Measurements from ENCODE around the gene SMYD2.

SMYD2 gene

GRCh38 chr1:214300149-214300780 lies 19.3 kb downstream of the SMYD2 start:
- no peak for DNase-seq
- intact Hi-C loops (cut with DNase I): no loop called here

GRCh38 chr1:214301526-214301925 lies 20.6 kb downstream of the SMYD2 start:
- intact Hi-C loops (cut with DNase I): no loop called here
- no peak for DNase-seq

DNA sequence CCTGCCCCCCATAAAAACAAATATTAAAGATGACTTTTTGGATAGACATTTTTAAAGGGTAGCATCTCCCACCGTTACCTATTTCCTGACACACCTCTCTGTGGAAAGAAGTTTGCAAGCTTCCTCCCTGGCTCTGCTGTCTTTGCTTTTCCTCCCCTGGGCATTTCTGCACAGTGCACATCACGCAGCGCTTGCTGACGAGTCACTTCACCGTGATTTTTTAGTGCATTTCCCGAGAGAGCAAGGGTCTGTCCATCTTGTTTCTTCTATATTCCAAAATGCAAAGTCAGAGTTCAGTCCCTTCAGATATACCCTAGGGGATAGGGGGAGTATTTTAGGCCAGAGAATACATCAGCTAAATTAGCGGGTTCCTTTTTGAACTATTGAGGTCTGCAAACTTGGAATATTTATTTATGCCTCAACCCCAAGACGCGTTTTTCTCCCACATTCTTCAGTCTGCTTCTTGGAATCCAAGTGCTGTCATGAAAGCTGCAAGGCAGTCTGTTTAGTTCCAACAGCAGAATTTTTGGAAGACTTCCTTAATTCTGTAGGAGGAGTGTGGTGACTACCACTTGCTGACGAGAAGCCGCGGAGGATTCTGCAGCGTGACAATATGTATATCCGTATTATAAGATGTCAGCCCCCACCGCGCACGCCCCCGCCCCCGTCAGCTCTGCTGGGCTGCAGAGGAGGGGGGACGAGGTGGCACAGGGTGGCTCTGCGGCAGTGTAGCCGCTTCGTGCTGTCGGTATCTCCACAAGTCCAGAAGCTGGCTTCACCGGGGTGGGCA lies 22.4 kb downstream of the SMYD2 start:
- intact Hi-C loops (cut with DNase I): no loop called here
- peak in 9 of 10 donors; percentile 10 to 92 (median 54) for DNase-seq

- intact Hi-C loops (cut with DNase I): no loop called here
- DNase-seq: no peak
These were observed 24.3 kb downstream of the SMYD2 start for GRCh38 chr1:214305164-214305751.

DNA sequence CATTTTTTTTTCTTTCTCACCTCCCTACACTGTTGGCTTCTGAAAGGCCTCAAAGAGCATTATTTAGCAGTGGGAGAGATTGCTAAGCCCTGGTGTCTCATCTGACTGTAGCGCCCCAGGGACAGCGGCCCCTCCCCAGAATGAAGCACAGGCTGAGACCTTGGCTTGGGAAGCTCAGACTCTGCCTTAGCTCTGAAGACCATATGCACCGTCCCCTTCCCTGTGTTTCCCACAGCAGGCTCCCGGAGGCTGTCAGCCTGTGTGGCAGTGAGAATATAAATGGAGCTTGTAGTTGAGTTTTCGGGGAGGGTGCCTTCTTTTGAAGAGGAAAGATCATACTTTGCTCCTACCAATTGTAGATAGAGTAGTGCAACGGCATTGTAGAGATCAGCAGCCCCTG lies 25.3 kb downstream of the SMYD2 start:
- DNase-seq: no peak
- intact Hi-C loops (cut with DNase I): no loop called here

DNA sequence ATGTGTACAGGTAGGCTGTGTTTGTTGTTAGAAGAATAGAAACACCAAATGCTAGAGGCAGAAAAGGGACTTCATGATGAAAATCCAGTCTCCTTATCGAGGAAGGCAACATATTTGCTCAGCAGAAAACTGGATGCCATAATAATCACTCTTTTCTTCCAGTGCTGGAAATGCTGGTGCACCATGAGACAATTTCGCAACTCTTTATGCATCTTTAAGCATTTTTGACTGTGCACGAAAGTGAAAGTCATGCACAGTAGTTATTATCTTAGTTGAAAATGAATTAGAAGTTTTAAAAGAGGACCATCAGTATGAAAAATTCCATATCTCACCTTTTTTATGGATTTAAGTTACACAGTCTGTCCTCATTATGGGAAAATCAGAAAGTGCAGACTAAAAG lies 29.1 kb downstream of the SMYD2 start:
- no peak for DNase-seq
- intact Hi-C loops (cut with DNase I): no loop called here

DNA sequence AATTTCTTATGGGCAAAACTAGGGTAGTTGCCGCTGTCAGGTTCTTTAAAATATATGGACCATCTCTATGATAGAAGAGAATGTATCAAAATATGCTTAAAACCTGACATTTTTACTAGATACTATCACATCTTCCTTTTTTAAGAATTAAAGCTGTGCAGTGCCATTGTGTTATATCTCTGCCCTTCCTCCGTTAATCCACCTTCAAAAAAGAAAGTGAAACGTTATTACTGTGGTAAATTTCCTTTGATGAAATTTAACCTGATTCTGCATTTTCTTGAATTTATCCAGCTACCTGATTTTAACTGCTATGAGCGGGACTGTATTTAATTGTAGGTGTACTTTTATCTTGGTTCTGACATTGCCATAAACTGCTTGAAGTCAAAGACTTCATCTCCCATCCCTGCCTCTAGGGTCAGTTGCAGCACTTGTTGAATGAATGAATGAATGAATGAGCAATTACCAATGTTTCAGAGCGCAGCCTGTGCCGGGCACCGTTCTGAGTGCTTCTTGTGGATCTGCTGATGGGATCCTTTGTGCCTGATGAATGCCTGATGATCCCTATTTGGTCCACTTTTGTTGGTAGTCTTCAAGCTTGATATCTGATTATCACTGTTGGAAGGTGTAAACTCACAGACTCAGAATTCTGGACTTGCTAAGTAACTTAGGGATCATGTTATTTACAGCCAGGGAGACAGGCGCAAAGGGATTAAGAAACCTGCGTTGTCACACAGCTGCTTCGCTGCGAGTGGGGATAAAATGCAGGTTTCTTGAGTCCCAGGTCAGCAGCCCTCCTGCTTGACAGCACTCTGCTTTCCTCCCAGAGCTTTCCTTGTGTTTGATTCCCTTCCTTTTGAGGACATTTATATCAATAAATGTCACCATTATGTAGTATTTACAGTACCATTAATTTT lies 30.1 kb downstream of the SMYD2 start:
- DNase-seq: no peak
- intact Hi-C loops (cut with DNase I): no loop called here

GRCh38 chr1:214312530-214313051 lies 31.6 kb downstream of the SMYD2 start:
- no peak for DNase-seq
- intact Hi-C loops (cut with DNase I): no loop called here

- intact Hi-C loops (cut with DNase I): no loop called here
- DNase-seq: no peak
These were observed 33.4 kb downstream of the SMYD2 start for GRCh38 chr1:214314178-214314843.

DNA sequence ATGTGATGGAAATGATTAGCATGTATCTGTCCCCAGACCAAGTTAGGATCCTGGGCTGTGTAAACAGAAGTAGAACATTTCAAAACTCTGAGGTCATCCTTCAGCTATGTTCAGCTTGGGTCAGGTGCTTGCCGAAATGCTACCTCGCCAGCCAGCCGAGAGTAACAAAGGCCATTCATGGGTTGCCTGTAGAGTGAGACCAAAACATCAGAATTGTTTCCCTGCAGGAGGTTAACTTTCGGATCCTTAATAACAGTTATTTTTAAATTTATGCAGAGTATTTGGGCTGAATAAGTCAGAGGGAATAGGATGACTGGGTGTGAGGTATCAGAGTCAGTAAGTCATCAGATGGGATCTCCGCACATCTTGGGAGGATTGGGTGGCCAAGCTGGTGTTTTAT lies 35.6 kb downstream of the SMYD2 start:
- DNase-seq: no peak
- intact Hi-C loops (cut with DNase I): no loop called here

DNA sequence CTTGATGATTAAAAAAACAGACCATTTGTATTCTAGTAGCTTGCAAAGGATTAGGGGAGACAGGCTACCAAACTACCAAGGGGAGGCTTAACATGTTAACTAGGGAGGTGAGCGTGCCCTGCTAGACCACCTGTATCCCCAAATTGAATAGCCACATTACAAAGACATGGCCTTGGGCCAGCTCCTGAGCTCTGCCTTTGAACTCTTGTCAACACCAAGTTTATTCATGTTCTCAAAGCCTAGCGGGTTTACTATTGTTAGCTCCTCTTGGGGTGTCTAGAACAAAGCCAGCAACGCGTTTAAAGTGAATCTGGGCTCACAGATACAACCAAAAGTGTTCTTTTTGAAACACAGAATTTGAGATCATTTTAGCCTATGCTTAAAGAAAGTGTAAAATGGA lies 36.3 kb downstream of the SMYD2 start:
- no peak for DNase-seq
- intact Hi-C loops (cut with DNase I): no loop called here

- intact Hi-C loops (cut with DNase I): no loop called here
- no peak for DNase-seq
These were observed 36.8 kb downstream of the SMYD2 start for GRCh38 chr1:214317734-214318133.

DNA sequence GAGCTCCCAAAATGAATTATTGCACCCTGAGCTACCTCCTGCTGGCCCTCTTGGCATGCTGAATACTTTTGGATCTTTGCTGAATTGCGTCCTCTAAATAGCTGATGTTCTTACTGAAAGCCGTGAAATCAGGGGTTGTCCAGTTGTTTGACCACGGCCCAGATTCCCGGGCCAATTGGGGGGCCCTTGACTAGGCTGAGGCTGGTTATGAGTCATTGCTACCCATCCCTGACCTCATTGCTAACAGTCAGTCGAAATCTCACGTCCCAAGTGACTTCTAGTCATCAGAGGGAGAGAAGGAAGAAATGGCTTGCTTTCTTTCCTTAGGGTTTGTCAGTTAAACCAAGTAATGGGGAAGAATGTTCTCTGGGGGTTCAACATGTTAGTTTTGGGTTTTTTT lies 37.4 kb downstream of the SMYD2 start:
- DNase-seq: no peak
- intact Hi-C loops (cut with DNase I): no loop called here

GRCh38 chr1:214318956-214319736 lies 38.2 kb downstream of the SMYD2 start:
- intact Hi-C loops (cut with DNase I): no loop called here
- DNase-seq: no peak

GRCh38 chr1:214319938-214320337 lies 39.0 kb downstream of the SMYD2 start:
- intact Hi-C loops (cut with DNase I): no loop called here
- DNase-seq: no peak

DNA sequence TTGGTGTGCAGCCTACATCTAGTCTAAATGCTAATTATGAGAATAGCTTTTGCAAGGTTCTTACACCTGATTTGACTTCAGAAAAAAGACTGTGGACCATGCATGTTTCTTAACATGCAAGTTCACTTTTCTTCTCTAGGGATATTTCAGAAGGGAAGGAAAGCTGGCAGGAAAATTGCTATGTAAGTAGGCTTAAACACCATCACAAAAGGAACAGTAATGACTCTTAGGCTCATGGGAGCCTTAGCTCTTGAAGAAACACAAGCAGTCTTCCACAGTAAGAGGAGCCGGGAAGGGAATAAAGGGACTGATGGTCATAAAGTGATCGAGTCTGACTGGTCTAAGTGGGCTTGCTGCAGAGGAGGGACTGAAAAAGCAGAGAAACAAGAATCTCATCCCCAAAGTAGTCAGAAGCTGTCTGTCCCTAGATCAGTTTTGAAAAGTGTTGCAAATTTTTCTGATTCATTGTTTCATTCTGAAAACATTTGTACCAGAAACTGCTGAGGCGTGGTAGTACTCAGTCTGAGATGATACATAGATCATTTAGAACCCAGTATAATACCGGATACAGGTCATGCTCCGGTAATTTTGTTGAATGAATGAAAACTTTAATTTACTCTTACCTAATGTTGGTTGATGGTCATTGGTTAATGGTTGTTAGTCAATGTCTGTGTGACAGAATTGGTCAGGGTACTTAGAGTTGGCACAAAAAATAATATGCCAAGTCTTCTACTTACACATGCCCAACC lies 40.9 kb downstream of the SMYD2 start:
- intact Hi-C loops (cut with DNase I): no loop called here
- no peak for DNase-seq

GRCh38 chr1:214324896-214325800 lies 44.2 kb downstream of the SMYD2 start:
- intact Hi-C loops (cut with DNase I): no loop called here

DNA sequence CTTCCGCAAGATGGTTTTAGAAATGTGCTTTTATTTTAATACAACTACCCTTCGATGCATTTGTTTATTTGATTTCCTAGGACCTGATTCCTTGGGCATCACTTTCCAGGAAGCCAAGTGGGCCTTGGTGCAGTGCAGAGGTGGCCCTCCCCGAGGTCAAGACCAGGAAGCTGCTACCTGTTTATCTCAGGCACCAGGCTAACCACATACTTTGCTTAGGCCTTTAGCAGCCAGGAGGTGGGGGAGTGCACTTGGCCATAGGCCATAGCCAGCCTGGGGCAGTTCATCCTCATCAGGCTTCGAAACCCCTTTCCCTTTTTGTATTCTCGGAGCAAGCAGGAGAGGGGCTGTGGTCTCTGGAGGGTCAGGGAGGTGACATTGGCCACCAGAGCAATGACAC lies 45.4 kb downstream of the SMYD2 start:
- intact Hi-C loops (cut with DNase I): no loop called here
- DNase-seq: no peak

More at GRCh38 chr1:214324896-214325800, 44.2 kb downstream of the SMYD2 start:
- DNase-seq: no peak
